HG02610 (cell line): ENCODE results near the gene THBS4.

Source experiments
- ATAC-seq: cut with Tn5 transposase; IDR thresholded peaks from one replicate; pipeline ENCODE4 v1.9.1; 2021; ENCODE audit warnings: mild to moderate bottlenecking, moderate library complexity; ENCODE audit not compliant: unreplicated experiment

THBS4 gene

GRCh38 chr5:80034962-80035821 is at the start of gene THBS4:
TSS of gene THBS4 (plus strand) at chr5:80035348. CDS start at chr5:80035538, 190 bp downstream.
- ATAC-seq, result no peak

DNA sequence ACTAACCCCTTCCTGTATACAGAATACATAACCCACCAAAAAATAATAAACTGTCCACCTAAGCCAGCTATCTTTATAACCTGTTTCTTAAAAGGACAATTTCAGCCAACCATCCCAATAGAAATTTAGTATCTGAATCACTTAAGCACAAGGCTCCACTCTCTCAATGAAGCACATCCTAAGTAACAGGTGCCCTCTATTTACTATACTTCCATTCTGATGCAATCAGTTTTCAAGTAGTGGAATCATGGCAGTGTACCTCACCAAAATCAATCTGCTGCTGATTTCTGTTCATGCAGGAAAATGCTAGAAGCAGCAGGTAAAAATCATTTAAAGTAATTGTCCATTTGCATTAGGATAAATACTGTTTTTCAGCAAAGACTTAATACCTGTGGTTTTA is 48.9 kb upstream of the THBS4 start:
- ATAC-seq, result no peak

DNA sequence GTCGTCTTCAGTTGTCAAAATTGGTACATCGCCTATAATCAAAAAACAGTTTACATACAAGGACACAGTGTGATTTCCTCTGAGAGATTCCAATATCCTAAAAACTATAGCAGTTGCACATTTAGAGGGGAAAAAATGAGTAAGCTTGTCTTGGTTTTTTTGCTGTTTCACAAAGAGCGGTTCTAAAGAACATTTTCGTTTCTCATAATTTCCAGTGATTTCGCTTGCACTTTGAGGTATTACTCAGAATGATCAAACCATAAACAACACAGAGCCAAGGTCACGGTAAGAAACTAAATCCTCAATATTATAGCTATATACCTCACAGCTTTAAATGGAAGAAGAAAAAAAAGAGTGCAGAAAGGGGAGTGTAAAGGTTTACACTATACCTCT is 44.9 kb upstream of the THBS4 start:
- peak; percentile 58 for ATAC-seq

GRCh38 chr5:79990598-79991507 is 44.3 kb upstream of the THBS4 start, which contains the start of gene MTX3:
TSS of gene MTX3 (minus strand) at chr5:79991262. CDS start at chr5:79991238, 24 bp downstream.
- ATAC-seq, result peak; percentile 88

DNA sequence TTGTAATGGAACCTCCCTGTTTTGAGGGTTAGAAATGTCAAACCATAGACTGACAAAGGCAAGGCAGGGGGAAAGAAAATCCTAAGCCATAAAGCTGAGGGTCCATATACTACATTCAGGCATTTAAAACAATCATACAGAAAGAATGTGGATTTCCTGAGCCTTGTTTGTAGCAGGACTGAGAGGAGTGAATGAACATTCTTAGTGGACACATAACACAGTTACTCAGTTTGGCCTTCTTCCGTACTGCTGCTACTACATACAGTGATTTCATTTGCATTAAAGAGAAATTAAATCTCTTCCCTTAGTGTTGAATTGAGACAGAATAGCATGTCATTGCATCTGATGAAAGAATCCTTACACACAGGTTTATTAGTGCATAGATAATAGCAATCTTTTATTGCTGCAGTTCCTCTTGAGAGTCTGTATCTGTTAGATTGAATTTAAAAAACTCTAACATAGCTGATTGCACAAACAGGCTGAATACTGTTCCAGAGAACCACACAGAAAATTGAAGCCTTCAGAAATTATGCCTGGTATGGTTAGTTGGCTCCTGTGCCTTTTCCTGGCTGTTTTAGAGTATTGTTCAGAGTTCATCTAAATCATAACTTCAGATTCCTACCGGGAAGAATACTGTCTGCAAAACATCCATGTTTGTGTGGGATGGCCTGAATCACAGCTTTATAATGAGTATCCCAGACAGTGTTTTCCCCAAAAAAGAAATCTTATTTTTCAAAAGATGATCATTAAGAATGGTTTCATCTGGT is 42.1 kb upstream of the THBS4 start:
- no peak for ATAC-seq

GRCh38 chr5:79999722-80000121 is 35.4 kb upstream of the THBS4 start:
- ATAC-seq, result no peak

DNA sequence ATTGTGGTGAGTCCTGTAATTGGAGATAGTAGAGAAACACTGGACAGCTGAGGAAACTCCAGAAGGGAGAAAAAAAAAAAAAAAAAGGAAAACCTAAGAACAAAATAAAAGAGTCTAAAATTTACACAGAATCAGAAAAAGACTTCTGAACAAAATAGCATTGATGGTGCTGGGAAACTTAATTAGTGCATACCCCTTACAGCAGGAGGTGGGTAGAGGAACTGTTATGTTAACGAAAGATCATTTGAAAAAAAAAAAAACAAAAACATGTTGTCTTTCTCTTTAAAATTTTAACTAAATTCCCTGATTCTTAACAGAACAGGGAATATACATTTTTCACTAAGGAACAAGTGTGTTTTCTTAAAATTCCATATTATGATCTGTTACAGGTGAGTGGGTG is 32.5 kb upstream of the THBS4 start:
- no peak for ATAC-seq

- ATAC-seq, result no peak
Measured at GRCh38 chr5:80008995-80009765, 26.0 kb upstream of the THBS4 start.

- ATAC-seq, result no peak
Measured at GRCh38 chr5:80010754-80011392, 24.3 kb upstream of the THBS4 start.

GRCh38 chr5:80025069-80025468 is 10.1 kb upstream of the THBS4 start:
- no peak for ATAC-seq

DNA sequence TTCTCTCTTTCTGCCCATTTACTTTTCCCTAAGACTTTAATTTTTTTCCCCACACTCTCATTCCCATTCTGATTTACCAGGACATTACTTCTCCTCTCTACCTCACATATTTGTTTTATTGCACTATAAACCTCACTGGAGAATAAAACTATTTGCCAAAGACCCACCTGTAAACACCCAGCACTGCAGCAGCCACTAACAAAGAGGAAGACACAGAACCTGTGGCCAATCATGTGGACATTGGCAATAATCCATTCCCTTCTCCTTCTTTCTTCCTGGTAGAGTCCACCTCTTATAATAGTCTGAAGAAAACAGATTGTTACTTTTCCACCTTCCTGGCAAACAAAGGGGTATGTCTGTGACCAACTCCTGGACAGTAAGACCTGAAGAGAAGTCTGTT is 8.3 kb upstream of the THBS4 start:
- ATAC-seq, result no peak

DNA sequence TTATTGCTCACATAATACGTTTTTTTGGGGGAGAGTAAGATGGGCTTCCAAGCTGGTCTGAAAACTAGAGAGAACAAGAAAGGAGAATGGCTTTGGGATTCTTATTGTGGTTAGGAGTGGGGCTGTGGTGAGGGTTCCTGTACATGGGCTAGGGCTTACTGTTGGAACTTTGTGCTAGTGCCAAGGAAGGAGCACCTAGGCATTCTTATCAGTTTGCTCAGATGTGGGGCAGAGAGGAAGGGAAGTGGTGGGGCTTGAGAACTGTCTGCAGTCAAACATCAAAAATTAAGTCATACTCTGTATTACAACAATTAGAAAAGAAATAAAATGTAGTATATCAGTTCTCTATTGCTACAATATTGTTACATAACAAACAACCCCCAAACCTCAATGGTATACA is 4.0 kb upstream of the THBS4 start:
- ATAC-seq, result no peak

- ATAC-seq, result no peak
Measured at GRCh38 chr5:80033513-80033912, 1.6 kb upstream of the THBS4 start.

DNA sequence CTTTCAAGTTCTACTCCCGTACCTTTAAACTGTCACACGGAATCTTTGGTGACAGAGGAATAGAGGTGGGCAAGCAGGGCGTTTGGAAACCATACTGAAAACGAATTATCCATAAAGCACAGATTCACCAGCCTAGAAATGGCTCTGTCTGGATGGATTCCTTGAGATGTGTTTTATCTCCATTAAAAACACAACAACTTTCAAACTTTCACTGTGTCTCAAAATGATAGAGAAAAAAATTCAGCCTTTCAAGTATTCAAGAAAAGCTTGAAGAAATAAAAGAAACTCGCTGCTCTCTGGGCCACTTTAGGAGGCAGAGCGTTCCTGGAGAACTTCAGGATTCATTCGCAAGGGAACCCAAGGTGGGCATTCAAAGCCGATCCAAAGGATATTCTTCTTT is 589 bp upstream of the THBS4 start:
- no peak for ATAC-seq

- ATAC-seq, result no peak
Measured at GRCh38 chr5:80035839-80036238, 691 bp downstream of the THBS4 start.

GRCh38 chr5:80036615-80037014 is 1.5 kb downstream of the THBS4 start:
- ATAC-seq, result no peak

DNA sequence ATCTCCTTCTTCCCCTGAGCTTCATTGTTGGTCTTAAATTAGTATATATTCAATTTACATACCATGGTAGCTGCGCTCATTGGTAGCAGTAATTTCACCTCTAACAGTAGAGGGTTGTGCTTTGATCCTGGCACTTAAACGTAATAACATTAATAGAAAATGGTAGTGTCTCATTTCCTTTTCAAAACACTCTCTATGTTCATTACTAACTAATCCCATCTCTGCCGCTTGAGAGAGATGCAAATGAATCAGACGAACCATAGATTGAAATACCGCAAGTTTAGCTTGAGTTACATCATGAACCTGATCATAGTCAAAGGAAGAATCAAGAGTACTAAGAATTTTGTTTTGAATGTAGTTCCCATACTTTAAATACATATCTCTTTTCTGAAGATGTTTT is 2.2 kb downstream of the THBS4 start:
- no peak for ATAC-seq

DNA sequence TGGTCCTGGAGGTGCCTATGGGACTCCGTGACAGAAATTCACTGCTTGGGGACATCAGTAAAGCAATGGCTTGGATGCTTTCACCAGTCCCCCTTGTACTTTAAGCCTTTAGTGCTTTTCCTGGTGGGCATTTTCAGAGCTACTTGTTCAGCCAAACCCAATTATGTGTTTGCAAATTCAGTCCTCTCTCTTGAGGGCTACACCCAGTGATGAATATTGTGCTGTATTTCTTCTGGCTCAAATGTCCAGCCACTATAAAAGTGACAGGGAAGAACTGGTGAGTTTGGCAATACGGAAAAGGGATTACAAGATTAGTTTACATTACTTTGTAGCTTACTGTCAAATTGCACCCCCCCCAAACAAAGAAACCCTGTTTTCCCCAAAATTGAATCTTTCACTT is 4.5 kb downstream of the THBS4 start:
- no peak for ATAC-seq

DNA sequence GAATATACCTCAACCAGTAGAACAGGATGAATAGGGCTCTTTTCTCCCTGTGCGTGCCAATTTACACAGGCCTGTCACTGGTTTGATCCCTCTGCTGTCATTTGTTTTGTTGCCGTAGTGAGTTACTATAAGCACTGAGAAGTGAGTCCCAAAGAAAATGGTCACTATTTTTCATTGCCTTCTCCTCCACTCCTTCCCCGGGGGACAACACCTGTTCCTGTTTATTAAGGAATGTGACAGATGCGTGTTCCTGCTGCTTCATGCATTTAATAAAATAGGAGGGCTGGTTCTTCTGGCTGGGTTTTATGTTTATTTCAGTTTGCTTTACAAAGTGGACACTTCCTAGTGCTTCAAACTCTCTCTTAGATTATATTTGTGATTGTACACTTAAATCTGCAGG is 6.4 kb downstream of the THBS4 start:
- no peak for ATAC-seq

DNA sequence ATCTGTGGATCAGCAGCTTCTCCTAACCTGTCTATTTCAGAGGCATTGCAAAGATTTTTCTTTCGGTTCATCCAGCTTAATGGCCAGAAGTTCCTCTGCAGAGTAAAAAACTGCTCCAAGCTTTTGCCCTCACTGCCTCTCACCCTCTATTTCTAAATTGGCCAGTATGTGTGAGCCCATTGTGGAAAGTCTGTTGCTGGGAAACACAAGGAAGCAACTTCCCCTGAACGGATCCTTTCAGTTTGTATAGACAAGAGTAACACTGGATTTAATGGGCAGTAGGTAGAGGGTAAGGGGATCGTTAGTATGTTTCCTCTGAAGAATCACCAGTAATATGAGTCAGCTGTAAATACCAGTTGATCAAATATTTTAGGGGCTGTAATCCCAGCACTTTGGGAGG is 7.2 kb downstream of the THBS4 start:
- no peak for ATAC-seq
